HEK293T (cell line): ENCODE data around the gene MTO1.
"Not testable (repeated sequence)": the region's sequence is repeated elsewhere in the genome, so short reads cannot be mapped to it uniquely, and the experiment has no call there.

Source experiments
- CTCF ChIA-PET: fragments of 350-600 bp; formaldehyde crosslinking; extraction: SDS; loops from one replicate; lab custom pipeline; 2021; ENCODE audit warnings: antibody characterized with exemption, inconsistent platforms; lab: Yijun Ruan, JAX
- POLR2A ChIA-PET: fragments of 350-600 bp; formaldehyde crosslinking; extraction: SDS; loops from one replicate; lab custom pipeline; 2020; ENCODE audit warnings: antibody characterized with exemption, inconsistent platforms; lab: Yijun Ruan, JAX
- DNase-seq: peaks from one replicate; pipeline ENCODE4 v3.0.0; 2012; ENCODE audit warnings: mixed read lengths; ENCODE audit errors: extremely low spot score
- ARNT ChIP-seq: fragments of 450-650 bp; IDR thresholded peaks from 2 replicates; pipeline ENCODE4 v1.6.1; 2017; ENCODE audit warnings: mild to moderate bottlenecking
- BHLHE40 ChIP-seq: fragments of 450-650 bp; IDR thresholded peaks from 2 replicates; pipeline ENCODE4 v1.6.1; 2016; ENCODE audit warnings: mild to moderate bottlenecking, moderate library complexity, borderline replicate concordance
- CTBP1 ChIP-seq: fragments of 450-650 bp; IDR thresholded peaks from 2 replicates; pipeline ENCODE4 v1.6.1; 2016; ENCODE audit warnings: borderline replicate concordance
- ELF4 ChIP-seq: fragments of 450-650 bp; IDR thresholded peaks from 2 replicates; pipeline ENCODE4 v1.6.1; 2017; ENCODE audit warnings: antibody characterized with exemption
- FOXA1 ChIP-seq: fragments of 450-650 bp; IDR thresholded peaks from 2 replicates; pipeline ENCODE4 v1.6.1; 2016; ENCODE audit warnings: mild to moderate bottlenecking
- FOXK2 ChIP-seq: fragments of 450-650 bp; IDR thresholded peaks from 2 replicates; pipeline ENCODE4 v1.6.1; 2016; ENCODE audit warnings: mild to moderate bottlenecking
- FOXM1 ChIP-seq: fragments of 450-650 bp; IDR thresholded peaks from 2 replicates; pipeline ENCODE4 v1.6.1; 2017; ENCODE audit warnings: mild to moderate bottlenecking, borderline replicate concordance
- HDGF ChIP-seq: fragments of 450-650 bp; IDR thresholded peaks from 2 replicates; pipeline ENCODE4 v1.6.1; 2017; ENCODE audit warnings: antibody characterized with exemption, borderline replicate concordance
- L3MBTL2 ChIP-seq: fragments of 450-650 bp; conservative IDR thresholded peaks from 2 replicates; pipeline ENCODE4 v1.6.1; 2016; ENCODE audit warnings: mild to moderate bottlenecking
- LEF1 ChIP-seq: fragments of 450-650 bp; IDR thresholded peaks from 2 replicates; pipeline ENCODE4 v1.6.1; 2017; ENCODE audit warnings: mild to moderate bottlenecking, borderline replicate concordance
- NFRKB ChIP-seq: fragments of 450-650 bp; IDR thresholded peaks from 2 replicates; pipeline ENCODE4 v1.6.1; 2016; ENCODE audit warnings: mild to moderate bottlenecking, moderate library complexity
- SP1 ChIP-seq: fragments of 450-650 bp; IDR thresholded peaks from 2 replicates; pipeline ENCODE4 v1.6.1; 2017
- SUZ12 ChIP-seq: fragments of 450-650 bp; IDR thresholded peaks from 2 replicates; pipeline ENCODE4 v1.6.1; 2016; ENCODE audit warnings: mild to moderate bottlenecking
- TARDBP ChIP-seq: fragments of 450-650 bp; IDR thresholded peaks from 2 replicates; pipeline ENCODE4 v1.6.1; 2016
- ZNF384 ChIP-seq: fragments of 450-650 bp; IDR thresholded peaks from 2 replicates; pipeline ENCODE4 v1.6.1; 2016
- TF ChIP-seq, protein P1 (sequence below): fragments of 450-650 bp; IDR thresholded peaks from 2 replicates; pipeline ENCODE4 v1.6.1; 2016

MTO1 gene

DNA sequence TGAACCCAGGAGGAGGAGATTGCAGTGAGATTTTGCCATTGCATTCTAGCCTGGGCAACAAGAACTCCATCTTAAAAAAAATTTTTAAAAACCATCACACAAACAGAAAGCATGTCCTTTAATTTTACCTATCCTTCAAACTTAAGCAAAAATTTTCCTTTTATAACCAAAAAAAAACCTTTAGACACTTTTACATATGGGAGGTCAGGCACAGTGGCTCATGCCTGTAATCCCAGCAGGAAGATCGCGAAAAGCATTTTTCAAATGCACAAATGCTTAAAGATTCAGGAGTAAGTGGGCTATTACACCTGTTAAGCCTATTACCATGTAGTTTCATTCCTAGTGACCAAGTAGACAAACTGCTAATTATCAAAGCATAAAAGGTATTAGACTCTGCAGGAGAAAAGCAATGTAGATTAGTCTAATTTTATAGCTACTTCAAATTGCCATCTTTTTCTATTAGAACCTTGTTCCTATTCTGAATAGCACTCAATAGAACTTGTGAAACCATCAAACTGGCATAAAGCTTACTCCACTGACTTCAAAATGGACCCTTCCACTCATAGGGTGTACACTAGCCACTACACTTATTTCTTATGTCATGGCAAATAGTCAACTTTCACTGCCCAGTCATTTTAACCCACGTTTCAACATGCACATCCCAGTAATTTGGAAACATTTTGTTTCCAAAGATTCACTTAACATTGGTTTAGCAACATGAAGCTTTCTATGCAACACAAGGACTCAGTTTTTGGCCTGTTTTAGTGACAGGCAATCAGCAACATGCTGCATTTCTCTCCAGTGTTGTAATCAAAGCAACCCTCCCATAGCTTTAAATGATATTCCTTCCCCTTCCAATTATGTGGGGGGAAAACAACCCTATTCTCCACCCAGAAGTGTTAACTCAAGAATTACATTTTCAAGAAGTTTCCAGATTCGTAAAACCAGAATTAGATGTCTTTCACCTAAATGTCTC lies 55.3 kb downstream of the MTO1 start:
- ChIA-PET POLR2A (interaction anchor here (0.7 to 2.7 kb wide), 6 partner anchors 32 to 146 kb away, joined by 3 to 12 read pairs (median 4); partner anchors contain the start of gene MTO1), CTCF (interaction anchor here (1.2 kb wide), 1 partner anchor 95 kb away, joined by 6 read pairs; no protein-coding TSS in a partner anchor)
- no peak for TF ChIP-seq LEF1
- TF ChIP-seq NFRKB = 0 out of 2 replicates have a peak, but pooled peaks have one; percentile 40
- TF ChIP-seq BHLHE40 = no peak
- TF ChIP-seq L3MBTL2 = 0 out of 2 replicates have a peak, but pooled peaks have one; percentile 25
- TF ChIP-seq ELF4 = peak; percentile 29; the same call in 1 of the 2 replicates
- no peak for DNase-seq

- POLR2A ChIA-PET, DNase-seq, CTCF ChIA-PET: not testable (repeated sequence)
Observed at GRCh38 chr6:73518100-73518981, 56.8 kb downstream of the MTO1 start.

DNA sequence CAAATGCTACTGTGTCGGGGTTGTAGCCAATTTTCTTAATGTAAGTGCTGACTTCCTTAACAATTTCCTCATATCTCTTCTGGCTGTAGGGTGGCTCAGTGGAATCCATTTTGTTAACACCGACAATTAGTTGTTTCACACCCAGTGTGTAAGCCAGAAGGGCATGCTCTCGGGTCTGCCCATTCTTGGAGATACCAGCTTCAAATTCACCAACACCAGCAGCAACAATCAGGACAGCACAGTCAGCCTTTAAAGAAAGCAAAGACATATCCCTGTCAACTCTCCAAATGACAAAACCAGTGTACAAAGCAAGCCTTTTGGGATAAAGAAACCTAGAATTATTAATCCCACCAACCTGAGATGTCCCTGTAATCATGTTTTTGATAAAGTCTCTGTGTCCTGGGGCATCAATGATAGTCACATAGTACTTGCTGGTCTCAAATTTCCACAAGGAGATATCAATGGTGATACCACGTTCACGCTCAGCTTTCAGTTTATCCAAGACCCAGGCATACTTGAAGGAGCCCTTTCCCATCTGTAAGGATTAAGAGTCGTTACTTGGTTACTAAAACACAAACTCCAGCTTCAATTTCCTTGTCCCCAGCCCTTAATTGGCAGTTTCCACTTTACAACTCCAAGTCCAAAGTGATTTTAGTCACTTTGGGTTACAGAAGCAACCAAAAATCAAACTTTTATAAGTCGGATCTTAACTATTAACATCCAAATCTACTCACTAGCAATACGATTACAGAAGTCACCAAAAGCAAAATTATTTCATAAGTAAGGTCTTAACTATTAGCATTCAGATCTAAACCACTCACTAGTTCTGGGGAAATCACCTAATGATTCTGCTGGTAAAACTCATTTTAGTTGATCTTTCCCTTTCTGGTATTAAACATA lies 57.7 kb downstream of the MTO1 start:
- POLR2A ChIA-PET = interaction anchor here (0.8 to 3.0 kb wide), 11 partner anchors 18 to 134 kb away, joined by 3 to 51 read pairs (median 7); partner anchors contain the start of gene SLC17A5
- 0 out of 2 replicates have a peak, but pooled peaks have one; percentile 17 for TF ChIP-seq BHLHE40
- DNase-seq, CTCF ChIA-PET: not testable (repeated sequence)

DNA sequence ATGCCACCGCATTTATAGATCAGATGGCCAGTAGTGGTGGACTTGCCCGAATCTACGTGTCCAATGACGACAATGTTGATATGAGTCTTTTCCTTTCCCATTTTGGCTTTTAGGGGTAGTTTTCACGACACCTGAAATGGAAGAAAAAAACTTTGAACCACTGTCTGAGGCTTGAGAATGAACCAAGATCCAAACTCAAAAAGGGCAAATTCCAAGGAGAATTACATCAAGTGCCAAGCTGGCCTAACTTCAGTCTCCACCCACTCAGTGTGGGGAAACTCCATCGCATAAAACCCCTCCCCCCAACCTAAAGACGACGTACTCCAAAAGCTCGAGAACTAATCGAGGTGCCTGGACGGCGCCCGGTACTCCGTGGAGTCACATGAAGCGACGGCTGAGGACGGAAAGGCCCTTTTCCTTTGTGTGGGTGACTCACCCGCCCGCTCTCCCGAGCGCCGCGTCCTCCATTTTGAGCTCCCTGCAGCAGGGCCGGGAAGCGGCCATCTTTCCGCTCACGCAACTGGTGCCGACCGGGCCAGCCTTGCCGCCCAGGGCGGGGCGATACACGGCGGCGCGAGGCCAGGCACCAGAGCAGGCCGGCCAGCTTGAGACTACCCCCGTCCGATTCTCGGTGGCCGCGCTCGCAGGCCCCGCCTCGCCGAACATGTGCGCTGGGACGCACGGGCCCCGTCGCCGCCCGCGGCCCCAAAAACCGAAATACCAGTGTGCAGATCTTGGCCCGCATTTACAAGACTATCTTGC lies 58.6 kb downstream of the MTO1 start:
- POLR2A ChIA-PET = interaction anchor here (0.6 to 3.0 kb wide), 32 partner anchors 9 to 133 kb away, joined by 3 to 51 read pairs (median 6); partner anchors contain the start of genes MTO1 and SLC17A5
- peak; percentile 24 for DNase-seq
- CTCF ChIA-PET = interaction anchor here (1.0 kb wide), 1 partner anchor 120 kb away, joined by 3 read pairs; no protein-coding TSS in a partner anchor
- TF ChIP-seq ELF4 (0 out of 2 replicates have a peak, but pooled peaks have one; percentile 19), FOXM1 (no peak)

DNA sequence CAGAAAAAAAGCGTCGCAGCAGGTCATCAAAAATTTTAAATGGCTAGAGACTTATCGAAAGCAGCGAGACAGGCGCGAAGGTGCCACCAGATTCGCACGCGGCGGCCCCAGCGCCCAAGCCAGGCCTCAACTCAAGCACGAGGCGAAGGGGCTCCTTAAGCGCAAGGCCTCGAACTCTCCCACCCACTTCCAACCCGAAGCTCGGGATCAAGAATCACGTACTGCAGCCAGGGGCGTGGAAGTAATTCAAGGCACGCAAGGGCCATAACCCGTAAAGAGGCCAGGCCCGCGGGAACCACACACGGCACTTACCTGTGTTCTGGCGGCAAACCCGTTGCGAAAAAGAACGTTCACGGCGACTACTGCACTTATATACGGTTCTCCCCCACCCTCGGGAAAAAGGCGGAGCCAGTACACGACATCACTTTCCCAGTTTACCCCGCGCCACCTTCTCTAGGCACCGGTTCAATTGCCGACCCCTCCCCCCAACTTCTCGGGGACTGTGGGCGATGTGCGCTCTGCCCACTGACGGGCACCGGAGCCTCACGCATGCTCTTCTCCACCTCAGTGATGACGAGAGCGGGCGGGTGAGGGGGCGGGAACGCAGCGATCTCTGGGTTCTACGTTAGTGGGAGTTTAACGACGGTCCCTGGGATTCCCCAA lies 59.3 kb downstream of the MTO1 start, which contains the start of gene EEF1A1:
EEF1A1 (minus strand) TSS at position 345 of the 663 bp plus-strand sequence. CDS start 1,006 bp downstream, outside the sequence.
- DNase-seq = peak; percentile 93
- CTCF ChIA-PET = interaction anchor here (0.7 to 1.0 kb wide), 4 partner anchors 27 to 120 kb away, joined by 3 to 4 read pairs (median 3); no protein-coding TSS in a partner anchor
- TF ChIP-seq ZNF384 (no peak), FOXA1 (no peak), SP1 (no peak), NFRKB (peak; percentile 34; the same call in 1 of the 2 replicates), TARDBP (no peak), CTBP1 (0 out of 2 replicates have a peak, but pooled peaks have one; percentile 38), FOXK2 (no peak), FOXM1 (no peak), SUZ12 (no peak), ELF4 (peak; percentile 98), LEF1 (no peak; the same call in 1 of the 2 replicates), BHLHE40 (no peak), ARNT (peak; percentile 78), HDGF (no peak), L3MBTL2 (peak; percentile 77)
- TF ChIP-seq, protein P1, sequence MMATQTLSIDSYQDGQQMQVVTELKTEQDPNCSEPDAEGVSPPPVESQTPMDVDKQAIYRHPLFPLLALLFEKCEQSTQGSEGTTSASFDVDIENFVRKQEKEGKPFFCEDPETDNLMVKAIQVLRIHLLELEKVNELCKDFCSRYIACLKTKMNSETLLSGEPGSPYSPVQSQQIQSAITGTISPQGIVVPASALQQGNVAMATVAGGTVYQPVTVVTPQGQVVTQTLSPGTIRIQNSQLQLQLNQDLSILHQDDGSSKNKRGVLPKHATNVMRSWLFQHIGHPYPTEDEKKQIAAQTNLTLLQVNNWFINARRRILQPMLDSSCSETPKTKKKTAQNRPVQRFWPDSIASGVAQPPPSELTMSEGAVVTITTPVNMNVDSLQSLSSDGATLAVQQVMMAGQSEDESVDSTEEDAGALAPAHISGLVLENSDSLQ = peak; percentile 52; the same call in 1 of the 2 replicates
- POLR2A ChIA-PET = interaction anchor here (0.5 to 3.0 kb wide), 41 partner anchors 8 to 132 kb away, joined by 3 to 51 read pairs (median 5); partner anchors contain the start of genes MTO1 and SLC17A5
